G401 (cell line): ENCODE measurements around the gene CACNA1E. TPM values are rescaled to one million over a fixed set of nuclear protein-coding genes. Genes with fewer than 3 reads are reported as not detected.

Experiments
- DNase-seq: peaks from one replicate; pipeline ENCODE4 v3.0.0-alpha.2; 2015; ENCODE audit warnings: low spot score
- in situ Hi-C: cut with HindIII; loops from 2 replicates; pipeline ENCODE4 v1.10.0; 2016; ENCODE audit warnings: low sequenced_read_pairs, mixed read lengths
- total RNA-seq: library from RNA; depleted of rRNA; stranded (reverse); fragments of >200 nt; shearing (Covaris generic); gene quantifications from 2 replicates; pipeline ENCODE4 v1.2.3, GENCODE V29; 2014

The CACNA1E gene
- total RNA-seq, 1 experiment from 2014 or later: not detected

DNA sequence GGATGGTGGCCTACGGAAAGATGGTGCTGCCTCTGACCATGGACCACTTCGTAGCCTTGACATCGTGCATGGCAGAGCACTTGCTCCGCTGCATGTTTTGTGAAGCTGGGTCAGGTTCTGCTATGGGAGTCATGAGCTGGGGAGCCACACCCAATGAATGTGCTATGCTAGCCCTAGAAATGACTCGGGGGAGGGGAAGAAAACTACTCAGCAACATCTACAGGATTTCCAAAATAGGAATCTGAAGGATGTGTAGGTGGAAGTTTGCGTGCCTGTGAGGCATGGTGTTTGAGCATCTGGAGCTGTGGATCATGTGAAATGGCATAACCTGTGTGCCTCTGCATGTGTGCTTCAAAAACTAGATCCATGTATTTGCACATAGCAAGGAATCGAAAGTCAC, 247.3 kb downstream of the CACNA1E start:
- DNase-seq: no peak
- in situ Hi-C loops: no loop called here

DNA sequence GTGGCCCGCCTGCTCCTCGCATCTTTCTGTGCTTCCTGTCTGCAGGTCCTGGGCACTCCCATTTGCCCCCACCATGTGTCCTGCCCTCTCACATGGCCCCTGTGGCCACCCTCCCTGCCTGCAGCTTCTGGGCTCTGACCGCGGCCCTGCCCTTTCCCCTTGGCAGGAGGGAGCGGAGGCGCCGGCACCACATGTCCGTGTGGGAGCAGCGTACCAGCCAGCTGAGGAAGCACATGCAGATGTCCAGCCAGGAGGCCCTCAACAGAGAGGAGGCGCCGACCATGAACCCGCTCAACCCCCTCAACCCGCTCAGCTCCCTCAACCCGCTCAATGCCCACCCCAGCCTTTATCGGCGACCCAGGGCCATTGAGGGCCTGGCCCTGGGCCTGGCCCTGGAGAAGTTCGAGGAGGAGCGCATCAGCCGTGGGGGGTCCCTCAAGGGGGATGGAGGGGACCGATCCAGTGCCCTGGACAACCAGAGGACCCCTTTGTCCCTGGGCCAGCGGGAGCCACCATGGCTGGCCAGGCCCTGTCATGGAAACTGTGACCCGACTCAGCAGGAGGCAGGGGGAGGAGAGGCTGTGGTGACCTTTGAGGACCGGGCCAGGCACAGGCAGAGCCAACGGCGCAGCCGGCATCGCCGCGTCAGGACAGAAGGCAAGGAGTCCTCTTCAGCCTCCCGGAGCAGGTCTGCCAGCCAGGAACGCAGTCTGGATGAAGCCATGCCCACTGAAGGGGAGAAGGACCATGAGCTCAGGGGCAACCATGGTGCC, 249.1 kb downstream of the CACNA1E start:
- no peak for DNase-seq
- in situ Hi-C loops: no loop called here

DNA sequence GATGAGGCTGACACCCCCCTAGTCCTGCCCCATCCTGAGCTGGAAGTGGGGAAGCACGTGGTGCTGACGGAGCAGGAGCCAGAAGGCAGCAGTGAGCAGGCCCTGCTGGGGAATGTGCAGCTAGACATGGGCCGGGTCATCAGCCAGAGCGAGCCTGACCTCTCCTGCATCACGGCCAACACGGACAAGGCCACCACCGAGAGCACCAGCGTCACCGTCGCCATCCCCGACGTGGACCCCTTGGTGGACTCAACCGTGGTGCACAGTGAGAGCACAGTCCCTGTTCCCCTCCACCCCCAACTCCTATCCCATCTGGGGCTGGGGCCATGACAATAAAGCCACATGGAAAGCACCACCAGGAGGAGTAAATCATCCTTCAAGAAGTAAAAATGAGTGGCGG, 250.2 kb downstream of the CACNA1E start:
- in situ Hi-C loops: no loop called here
- no peak for DNase-seq

DNA sequence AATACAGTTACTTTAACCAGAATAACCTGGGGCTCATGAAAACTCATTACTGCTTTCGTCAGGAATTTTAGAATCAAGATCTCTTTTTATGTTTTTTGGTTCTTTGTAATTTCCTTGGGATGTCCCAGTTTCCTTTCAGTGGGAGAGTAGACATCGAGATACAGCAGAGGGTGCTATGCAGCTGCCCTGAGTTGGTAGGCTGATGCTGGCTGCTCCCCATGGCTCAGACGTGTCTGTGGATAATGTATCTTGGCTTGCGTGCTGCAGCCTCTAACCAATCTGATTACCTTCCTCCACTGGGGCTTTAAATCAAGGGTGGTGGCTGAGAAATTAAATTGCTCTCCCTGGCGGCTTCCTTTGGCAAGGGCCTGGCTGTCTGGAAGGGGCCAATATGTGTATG, 253.7 kb downstream of the CACNA1E start:
- in situ Hi-C loops: no loop called here
- DNase-seq: no peak

DNA sequence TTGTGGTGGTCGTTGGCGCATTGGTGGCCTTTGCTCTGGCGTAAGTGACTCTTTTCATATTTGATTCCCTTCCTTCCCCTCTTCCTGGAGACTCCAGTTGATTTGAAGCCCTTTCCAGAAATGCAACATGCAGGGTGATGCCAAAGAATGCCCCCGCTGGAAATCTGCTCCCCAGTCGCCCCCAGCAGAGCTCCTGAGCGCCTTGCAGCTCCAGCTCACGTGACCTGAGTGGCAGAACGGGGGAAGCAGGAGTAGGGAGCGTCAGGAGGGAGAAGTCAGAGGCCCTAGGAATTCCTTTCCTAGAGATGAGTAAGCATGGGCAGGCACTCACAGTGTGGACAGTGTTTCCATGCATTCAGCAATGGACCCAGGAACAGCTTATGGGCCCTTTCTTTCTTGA, 255.9 kb downstream of the CACNA1E start:
- no peak for DNase-seq
- in situ Hi-C loops: no loop called here

DNA sequence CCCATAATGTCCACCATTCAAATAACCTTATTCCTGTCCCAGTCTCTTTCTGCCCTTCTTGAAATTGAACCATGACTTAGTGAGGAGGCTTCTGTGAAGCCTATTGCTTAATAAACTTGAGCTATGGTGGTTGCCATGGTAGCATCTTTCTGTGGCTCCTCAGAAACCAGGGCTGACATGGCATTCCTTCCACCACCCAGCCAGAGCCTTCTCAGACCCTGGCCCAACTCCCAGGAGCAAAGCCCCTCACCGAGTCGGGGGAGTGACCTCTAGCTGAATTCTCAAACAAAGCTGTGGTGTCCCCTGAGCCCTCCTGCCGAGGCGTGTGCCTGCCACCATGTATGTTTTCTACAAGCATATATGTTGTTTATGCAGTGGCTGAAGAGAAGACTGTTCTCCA, 259.1 kb downstream of the CACNA1E start:
- in situ Hi-C loops: no loop called here
- no peak for DNase-seq

DNA sequence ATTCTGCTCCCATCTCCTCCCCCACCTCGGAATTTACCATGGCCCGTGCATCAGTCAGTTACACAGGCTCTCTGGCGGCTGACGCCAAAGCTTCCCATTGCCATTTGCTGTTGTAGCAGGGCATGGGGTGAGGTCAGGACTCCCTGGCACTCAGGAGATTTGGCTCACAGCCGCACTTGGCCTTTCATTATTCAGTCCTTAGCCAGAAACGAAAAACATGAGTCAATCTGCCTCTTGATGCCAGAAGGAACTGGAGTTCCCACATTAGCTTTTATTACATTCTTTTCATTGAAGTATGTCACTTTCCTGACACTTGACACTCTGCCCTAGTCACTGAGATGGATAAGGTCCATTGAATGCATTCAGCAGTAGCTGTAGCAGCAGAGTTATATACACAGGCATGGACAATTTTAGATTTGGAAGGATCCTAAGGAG, 260.6 kb downstream of the CACNA1E start:
- peak; percentile 80 for DNase-seq
- in situ Hi-C loops: no loop called here

DNA sequence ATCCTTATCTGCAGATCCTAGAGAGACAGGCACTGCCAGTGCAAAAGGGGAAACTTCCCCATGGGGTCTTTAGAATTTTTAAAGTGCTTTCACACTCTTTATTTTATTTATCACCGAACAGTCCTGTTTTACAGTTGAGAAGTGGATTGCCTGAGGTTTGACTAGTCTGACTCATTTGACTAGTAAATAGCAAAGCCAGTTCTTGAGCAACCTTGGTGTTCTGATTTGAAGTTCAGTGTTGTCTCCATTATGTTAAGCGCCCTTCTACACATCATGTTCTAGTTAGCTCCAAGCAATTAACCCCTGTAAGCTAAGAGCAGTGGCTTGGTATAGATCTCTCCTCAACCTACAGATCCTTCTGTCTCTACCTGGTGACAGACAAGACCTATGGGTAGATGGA, 262.9 kb downstream of the CACNA1E start:
- in situ Hi-C loops: no loop called here
- DNase-seq: no peak

DNA sequence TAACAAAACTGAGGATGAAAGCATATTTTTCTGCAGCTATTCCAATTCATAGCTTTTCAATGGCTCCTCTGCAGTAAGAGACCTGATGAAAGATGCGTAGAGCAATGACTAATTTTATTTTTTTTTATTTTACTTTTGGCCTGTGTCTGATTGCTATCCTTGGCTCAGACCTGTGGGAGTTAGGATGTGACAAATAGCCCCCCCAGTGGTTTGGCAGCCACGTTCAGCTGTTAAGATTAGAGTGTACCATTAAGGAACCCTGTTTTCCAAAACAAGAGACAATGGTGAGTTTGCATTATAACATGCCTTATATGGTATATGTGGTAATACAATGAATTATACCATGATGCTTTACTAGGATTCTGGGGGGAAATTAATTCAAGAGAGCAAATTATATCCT, 264.7 kb downstream of the CACNA1E start:
- DNase-seq: no peak
- in situ Hi-C loops: no loop called here

DNA sequence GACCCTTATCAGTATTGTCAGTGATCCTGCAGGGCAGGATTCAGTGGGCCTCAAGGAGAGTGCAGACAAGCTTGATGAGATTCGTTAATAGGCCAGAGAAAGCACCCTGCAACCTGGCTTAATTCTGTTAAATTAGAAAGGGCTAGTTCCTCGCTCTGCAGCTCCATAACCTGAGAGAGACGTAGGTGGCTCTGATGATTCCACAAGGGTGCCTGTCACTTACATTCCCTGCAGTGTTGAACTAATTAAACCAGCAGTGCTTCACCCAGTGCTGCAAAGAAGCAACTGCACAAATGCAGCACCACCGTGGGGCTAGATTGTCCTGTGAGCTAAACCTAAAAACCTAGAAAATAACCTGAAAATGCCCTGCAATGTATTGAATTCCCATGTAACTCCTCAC, 270.8 kb downstream of the CACNA1E start:
- DNase-seq: no peak
- in situ Hi-C loops: no loop called here

DNA sequence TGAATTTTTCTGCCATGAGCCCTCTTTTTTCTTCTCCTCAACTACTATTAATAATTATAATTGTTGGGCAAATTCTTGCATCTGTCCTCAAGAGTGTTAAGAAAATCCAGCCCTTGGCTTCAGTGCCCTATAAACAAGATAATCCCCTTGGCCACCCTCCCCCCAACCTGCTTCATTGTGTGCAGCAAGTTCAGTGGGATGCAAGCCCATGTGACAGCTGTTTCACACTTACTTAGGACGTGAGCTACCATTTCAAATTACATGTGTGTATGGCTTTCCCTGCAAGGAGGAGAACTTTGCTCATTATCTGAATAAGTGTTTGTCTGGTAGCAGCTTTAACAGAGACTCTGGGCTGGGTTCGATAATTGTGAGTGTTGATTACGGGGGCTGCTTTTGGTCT, 276.2 kb downstream of the CACNA1E start:
- no peak for DNase-seq
- in situ Hi-C loops: no loop called here

DNA sequence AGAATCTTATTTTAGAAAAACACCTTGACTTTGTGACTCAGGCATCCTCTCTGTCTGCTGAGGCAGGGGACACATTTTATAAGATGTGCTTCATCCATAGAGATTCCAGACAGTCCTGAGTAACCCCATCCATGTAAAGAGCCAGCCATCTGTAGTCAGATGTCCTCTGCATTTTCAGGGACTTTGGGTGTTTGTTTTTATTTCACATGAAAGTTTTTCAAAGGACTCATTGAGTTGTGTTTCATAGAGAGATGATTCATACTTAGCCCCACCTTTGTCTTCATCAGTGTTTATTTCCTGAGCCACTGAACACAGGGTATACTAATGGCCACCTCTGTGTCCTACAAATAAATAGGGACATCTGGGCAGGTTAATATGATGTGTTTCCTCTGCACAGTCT, 280.4 kb downstream of the CACNA1E start:
- no peak for DNase-seq
- in situ Hi-C loops: no loop called here

DNA sequence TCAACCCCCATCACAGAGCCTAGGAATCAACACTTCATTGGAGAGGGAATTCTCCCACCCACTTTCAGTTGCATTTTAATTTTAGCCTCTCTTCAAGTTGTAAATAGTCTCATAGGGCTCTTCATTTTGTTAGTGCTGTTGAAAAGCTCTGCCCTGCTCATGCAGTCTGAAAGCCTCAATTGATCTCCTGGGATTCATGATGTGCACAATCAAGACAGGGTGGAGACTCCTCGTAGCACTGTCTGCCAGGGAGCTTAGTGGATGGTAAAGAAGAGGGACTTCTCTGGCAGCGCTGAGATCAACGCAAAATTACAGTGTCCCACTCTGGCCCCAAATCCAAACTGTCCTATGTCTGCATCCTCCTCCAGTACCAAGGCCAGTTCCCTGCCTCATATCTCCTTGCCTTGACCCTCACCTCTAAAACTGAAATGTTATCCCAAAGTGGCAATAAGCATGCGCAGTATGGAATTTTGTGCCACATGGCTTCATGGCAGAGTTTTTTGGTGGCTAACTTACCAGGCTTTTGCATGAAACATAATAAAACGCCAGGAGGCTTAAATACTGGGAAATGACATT, 282.2 kb downstream of the CACNA1E start:
- in situ Hi-C loops: no loop called here
- no peak for DNase-seq

DNA sequence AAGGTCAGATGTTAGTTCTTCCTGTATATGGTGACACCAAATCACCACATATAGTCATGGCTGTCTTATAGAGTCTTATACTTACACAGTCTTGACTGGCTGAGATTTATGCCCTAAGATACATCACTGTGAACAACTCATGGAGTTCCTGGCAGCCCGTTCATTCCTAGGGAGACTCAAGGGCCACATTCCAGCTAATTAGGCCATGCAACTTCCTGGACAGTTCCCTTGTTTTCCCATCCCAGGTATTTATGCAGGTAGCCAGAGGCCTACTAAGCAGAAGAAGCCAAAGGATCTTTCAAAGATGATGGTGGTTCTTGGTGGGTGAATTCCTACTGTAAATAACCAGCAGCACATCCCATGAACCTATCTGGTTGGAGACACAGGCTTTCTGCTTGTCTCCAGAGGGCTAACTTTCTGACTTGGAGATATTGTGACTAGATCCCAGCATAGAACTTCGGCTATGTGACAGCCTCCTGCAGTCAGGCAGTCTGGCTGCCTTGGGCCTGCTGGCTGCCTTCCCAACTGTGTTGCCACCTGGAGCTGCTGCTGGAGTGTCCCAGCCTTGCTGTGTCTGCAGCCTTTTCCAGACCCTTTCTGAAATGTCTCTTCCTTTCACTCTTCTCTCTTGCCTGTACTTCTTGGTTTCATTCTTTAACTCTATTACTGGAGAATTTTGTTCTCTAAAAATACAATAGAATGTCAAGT, 283.8 kb downstream of the CACNA1E start:
- in situ Hi-C loops: no loop called here
- peak; percentile 89 for DNase-seq

DNA sequence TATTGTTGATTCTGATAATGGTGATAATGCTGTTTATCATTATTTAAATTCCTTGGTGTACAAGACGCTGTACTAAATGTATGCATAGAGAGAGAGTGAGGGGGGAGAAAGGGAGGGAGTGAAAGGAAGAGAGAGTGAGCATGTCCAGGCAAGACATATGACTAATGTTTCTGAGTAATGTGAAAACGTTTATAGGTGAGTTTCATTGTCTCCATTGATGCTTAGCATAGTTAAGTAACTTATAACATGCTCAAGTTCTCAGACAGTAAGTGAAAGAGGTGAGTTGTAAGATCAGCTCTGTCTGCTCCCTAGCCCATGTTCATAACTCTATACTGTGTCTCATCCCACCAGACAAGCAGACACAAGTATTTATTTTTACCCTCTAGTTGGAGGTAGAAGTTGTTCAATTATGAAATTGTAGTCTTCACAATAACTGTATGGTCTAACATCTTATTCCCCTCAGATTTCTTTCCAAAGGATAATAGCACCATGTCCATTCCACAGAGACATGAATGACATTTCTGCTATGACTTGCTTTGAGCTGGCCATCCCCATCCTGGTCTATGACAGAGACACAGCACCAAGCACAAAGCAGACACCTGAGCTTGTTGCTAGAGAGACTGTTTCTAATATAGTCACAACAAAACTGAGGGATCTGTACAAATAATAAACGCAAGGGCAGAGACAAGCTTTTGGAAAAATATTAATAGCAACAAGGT, 285.1 kb downstream of the CACNA1E start:
- DNase-seq: no peak
- in situ Hi-C loops: no loop called here

DNA sequence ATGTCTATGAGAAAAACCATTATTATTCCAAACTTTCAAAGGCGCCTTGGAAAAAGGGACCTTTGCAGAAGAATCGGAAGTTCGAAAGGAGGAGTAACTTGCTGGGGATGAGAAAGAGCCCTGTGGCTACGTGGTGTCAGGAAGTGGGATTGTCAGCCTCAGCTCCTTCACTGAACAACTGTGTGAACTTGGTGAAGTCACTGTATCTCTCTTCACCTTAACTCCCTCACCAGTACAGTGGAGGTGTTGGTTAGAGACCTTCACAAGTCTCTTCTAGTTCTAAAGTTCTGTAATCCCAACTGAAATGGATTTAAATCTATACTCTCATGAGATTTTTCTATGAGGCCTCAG, 285.6 kb downstream of the CACNA1E start:
- in situ Hi-C loops: no loop called here

DNA sequence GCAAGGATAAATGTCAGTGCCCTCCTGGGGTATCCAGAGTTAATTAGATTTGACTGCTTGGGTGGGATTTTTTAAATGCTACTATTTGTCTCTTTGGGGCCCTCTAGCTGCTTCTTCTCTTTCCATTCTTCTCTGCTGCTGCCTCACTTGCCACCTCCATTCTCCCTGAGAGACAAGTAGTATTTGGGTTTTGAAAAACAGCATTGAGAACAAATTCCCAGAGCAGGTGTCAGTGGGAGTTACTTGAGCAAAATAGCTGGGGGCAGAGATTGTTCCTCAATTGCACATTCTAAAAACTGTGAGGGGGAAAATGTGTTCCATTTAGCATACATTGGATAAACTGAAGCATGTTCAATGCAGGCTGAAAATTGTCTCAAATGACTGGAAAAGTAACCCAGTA, 286.5 kb downstream of the CACNA1E start:
- in situ Hi-C loops: no loop called here
- no peak for DNase-seq

More for the DNA sequence above, 285.6 kb downstream of the CACNA1E start:
- no peak for DNase-seq

DNA sequence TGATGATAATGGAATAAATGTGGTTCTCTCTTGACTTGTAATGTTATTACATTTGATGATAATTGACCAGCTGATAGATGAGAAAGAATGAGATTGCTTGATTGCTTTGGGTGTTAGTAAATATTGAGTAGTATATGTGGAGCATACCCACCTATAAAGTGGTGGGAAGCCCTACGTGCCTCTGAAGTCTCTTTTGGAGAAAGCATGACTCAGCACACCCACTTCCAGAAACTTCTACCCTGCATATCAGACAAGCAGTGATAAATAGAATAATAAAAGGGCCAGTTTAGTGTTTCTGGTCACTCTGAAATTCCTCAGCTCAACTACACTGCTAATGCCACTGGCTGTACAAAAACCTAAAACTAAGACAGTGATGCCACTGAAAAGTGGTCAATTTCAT, 289.4 kb downstream of the CACNA1E start:
- no peak for DNase-seq
- in situ Hi-C loops: no loop called here

DNA sequence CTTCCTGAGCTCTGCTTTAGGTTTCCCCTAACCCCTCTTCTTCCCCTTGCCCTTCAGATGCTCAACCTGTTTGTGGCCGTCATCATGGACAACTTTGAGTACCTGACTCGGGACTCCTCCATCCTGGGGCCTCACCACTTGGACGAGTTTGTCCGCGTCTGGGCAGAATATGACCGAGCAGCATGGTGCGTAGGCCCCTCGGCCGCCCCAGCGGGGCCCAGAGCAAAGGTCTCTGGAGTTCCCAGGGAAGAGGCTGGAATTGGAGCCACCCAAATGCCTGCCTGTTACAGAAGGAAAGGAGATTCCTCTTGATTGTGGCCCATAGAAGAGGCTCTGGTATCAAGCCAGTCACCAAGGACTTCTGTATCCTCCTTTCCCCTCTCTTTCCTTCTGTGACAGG, 292.7 kb downstream of the CACNA1E start:
- in situ Hi-C loops: no loop called here
- DNase-seq: no peak

DNA sequence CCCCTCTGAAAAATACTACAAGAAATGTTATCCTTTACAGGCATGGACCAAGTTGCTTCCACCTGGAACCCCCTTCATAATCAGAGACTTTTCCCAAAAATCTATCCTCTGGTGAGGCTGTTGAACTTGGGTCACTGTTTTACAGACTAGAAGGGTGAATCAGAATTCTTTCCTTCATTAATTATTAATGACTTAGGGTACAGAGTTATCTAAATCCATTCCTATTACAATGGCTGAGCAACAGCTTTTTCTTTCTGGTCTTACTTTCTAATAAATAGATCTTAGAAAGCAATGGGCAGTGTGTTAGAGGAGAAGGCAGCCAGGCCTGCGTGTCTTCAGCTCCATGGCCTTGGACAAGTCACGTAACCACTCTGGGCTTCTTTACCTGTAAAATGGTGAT, 294.0 kb downstream of the CACNA1E start:
- DNase-seq: no peak
- in situ Hi-C loops: no loop called here
